ENCODE measurements around the gene AFF1. TPM values are rescaled to one million over a fixed set of nuclear protein-coding genes. Genes with fewer than 3 reads are reported as not detected.
A peak's percentile ranks its signal among the peaks of the same experiment; 100 is the strongest.

AFF1 gene
- total RNA-seq, 1 donor from 2014 or later = 89.3 TPM

- no peak for DNase-seq (ENCODE audit: low spot score, unreplicated experiment)
These were observed 141.1 kb downstream of the AFF1 start for GRCh38 chr4:87075876-87076275.

DNA sequence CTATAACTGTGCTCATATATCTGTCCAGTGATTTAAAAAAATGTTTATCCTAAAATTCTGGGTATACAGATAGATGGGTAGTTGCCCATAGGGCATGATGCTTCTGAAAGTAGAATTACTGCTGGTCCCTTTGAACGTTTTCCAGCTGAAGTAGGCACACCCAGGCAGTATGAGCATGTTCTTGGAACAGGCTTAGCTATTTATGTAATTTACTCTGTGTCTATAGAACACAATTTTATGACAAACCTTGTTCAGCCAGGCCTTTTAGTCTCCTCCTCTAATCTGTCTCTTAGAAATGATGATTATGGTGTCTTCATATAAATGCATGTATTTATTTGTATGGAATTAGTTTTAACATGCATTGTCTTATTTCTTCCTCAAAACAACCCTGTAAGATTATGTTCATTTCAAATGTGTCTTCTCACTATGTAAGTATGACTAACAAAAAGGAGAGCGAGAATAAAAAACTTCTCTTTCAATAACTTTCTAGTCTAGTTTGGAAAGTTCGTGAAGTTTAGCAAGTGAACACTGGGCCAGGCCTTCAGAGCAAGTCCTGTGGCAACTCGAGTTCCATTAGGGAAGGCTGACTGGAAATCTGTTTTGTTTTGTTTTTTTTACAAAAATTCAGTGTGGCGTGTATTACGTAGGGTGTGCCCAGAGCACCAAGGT, 142.0 kb downstream of the AFF1 start:
- Mint-ChIP-seq H3K4me3 (ENCODE audit: low read depth) (no peak overlapping the region), H3K27me3 (no peaks in the 10 kb centered on the region), H3K4me1 (ENCODE audit: low read depth) (peaks cover 18% of the 10 kb centered on the region), H3K9me3 (ENCODE audit: low read depth) (peaks cover 5% of the 10 kb centered on the region), H3K27ac (no peak overlapping the region), H3K36me3 (ENCODE audit: insufficient read depth) (peaks cover 12% of the 10 kb centered on the region)
- TF ChIP-seq CTCF (IDR thresholded peaks at IDR 0.05; ENCODE audit: unreplicated experiment) = no peak
- DNase-seq (ENCODE audit: low spot score, unreplicated experiment) = no peak

More at GRCh38 chr4:87075876-87076275, 141.1 kb downstream of the AFF1 start:
- no peaks in the 10 kb centered on the region for H3K27me3 Mint-ChIP-seq
- peaks cover 8% of the 10 kb centered on the region for H3K9me3 Mint-ChIP-seq (ENCODE audit: low read depth)
- TF ChIP-seq CTCF (IDR thresholded peaks at IDR 0.05; ENCODE audit: unreplicated experiment) = no peak
- peaks cover 11% of the 10 kb centered on the region for H3K36me3 Mint-ChIP-seq (ENCODE audit: insufficient read depth)
- peaks cover 21% of the 10 kb centered on the region for H3K4me1 Mint-ChIP-seq (ENCODE audit: low read depth)
- no peak overlapping the region for H3K4me3 Mint-ChIP-seq (ENCODE audit: low read depth)
- no peak overlapping the region for H3K27ac Mint-ChIP-seq

DNA sequence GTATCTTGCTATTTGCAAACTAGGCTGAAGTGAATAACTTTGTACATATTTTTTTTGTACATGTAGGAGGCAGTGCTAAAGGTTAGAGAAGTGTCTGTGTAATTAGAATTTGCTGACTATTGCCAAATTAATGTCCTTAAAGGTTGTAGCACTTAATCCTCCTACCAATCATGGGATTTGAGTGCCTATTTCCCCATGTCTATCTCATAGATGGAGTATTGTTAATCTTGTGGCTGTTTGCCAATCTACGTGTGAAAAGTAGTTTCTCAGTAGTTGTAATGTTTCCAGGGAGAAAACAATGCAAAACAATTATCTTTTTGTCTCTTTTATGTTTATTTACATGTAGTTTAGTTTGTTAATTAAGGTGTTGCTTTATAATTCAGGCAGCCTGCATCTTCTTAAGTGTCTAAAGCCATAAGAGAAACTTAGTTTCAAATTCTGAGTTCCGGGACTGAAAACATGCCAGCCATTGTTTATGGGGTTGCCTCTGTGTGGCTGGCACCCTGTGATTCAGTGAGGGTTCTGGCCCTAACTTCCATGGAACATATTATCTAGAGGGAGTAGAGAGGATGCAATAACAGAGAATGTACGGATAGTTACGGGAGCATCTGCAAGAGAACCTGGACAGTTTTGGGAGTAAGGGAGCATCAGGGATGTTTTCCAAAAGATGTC, 143.2 kb downstream of the AFF1 start:
- no peak for DNase-seq (ENCODE audit: low spot score, unreplicated experiment)
- H3K4me1 Mint-ChIP-seq (ENCODE audit: low read depth) = peaks cover 16% of the 10 kb centered on the region
- no peaks in the 10 kb centered on the region for H3K27me3 Mint-ChIP-seq
- peaks cover 12% of the 10 kb centered on the region for H3K36me3 Mint-ChIP-seq (ENCODE audit: insufficient read depth)
- H3K27ac Mint-ChIP-seq = no peak overlapping the region
- TF ChIP-seq CTCF (IDR thresholded peaks at IDR 0.05; ENCODE audit: unreplicated experiment) = no peak
- peaks cover 4% of the 10 kb centered on the region for H3K9me3 Mint-ChIP-seq (ENCODE audit: low read depth)
- no peak overlapping the region for H3K4me3 Mint-ChIP-seq (ENCODE audit: low read depth)

GRCh38 chr4:87078987-87079486, 144.2 kb downstream of the AFF1 start:
- DNase-seq (ENCODE audit: low spot score, unreplicated experiment) = no peak
- Mint-ChIP-seq H3K27me3 (no peaks in the 10 kb centered on the region), H3K27ac (no peak overlapping the region), H3K36me3 (ENCODE audit: insufficient read depth) (peaks cover 12% of the 10 kb centered on the region), H3K9me3 (ENCODE audit: low read depth) (peaks cover 4% of the 10 kb centered on the region), H3K4me1 (ENCODE audit: low read depth) (peaks cover 7% of the 10 kb centered on the region), H3K4me3 (ENCODE audit: low read depth) (no peak overlapping the region)
- no peak for TF ChIP-seq CTCF (IDR thresholded peaks at IDR 0.05; ENCODE audit: unreplicated experiment)

- Mint-ChIP-seq H3K36me3 (ENCODE audit: insufficient read depth) (peaks cover 18% of the 10 kb centered on the region), H3K4me3 (ENCODE audit: low read depth) (no peak overlapping the region)
These were observed 145.2 kb downstream of the AFF1 start for GRCh38 chr4:87079967-87080366.

More at GRCh38 chr4:87079967-87080366, 145.2 kb downstream of the AFF1 start:
- Mint-ChIP-seq H3K9me3 (ENCODE audit: low read depth) (peaks cover 4% of the 10 kb centered on the region), H3K4me1 (ENCODE audit: low read depth) (peaks cover 7% of the 10 kb centered on the region), H3K27ac (peak overlapping the region; percentile 54), H3K27me3 (no peaks in the 10 kb centered on the region)
- TF ChIP-seq CTCF (IDR thresholded peaks at IDR 0.05; ENCODE audit: unreplicated experiment) = no peak
- DNase-seq (ENCODE audit: low spot score, unreplicated experiment) = no peak

Data from progenitor cell of endocrine pancreas (in vitro differentiated cells).